Ishikawa (cell line): ENCODE measurements around the gene RPL36A.

Experiments
- CEBPB ChIP-seq: IDR thresholded peaks from 2 replicates; pipeline ENCODE4 v1.6.1; 2012
- CREB1 ChIP-seq: IDR thresholded peaks from 2 replicates; pipeline ENCODE4 v1.6.1; 2012; ENCODE audit warnings: low read depth
- EGR1 ChIP-seq: IDR thresholded peaks from 2 replicates; pipeline ENCODE4 v1.6.1; 2012
- EP300 ChIP-seq: IDR thresholded peaks from 2 replicates; pipeline ENCODE4 v1.6.1; 2012; ENCODE audit warnings: borderline replicate concordance
- FOXM1 ChIP-seq: IDR thresholded peaks from 2 replicates; pipeline ENCODE4 v1.6.1; 2012; ENCODE audit warnings: low read depth, borderline replicate concordance
- MAX ChIP-seq: IDR thresholded peaks from 2 replicates; pipeline ENCODE4 v1.6.1; 2012
- NFIC ChIP-seq: IDR thresholded peaks from 2 replicates; pipeline ENCODE4 v1.6.1; 2012
- RAD21 ChIP-seq: IDR thresholded peaks from 2 replicates; pipeline ENCODE4 v1.6.1; 2012; ENCODE audit warnings: low read depth
- TAF1 ChIP-seq: IDR thresholded peaks from 2 replicates; pipeline ENCODE4 v1.6.1; 2012; ENCODE audit warnings: low read depth, mild to moderate bottlenecking
- TCF12 ChIP-seq: IDR thresholded peaks from 2 replicates; pipeline ENCODE4 v1.6.1; 2012; ENCODE audit warnings: low read depth
- TEAD4 ChIP-seq: IDR thresholded peaks from 2 replicates; pipeline ENCODE4 v1.6.1; 2012
- YY1 ChIP-seq: IDR thresholded peaks from 2 replicates; pipeline ENCODE4 v1.6.1; 2012; ENCODE audit warnings: low read depth
- ZBTB7A ChIP-seq: IDR thresholded peaks from 2 replicates; pipeline ENCODE4 v1.6.1; 2012; ENCODE audit warnings: low read depth
- TF ChIP-seq, protein P1 (sequence below): IDR thresholded peaks from 2 replicates; pipeline ENCODE4 v1.6.1; 2012; ENCODE audit warnings: low read depth, mild to moderate bottlenecking
- TF ChIP-seq, protein P2 (sequence below): IDR thresholded peaks from 2 replicates; pipeline ENCODE4 v1.6.1; 2012

Gene RPL36A

GRCh38 chrX:101368800-101369199 lies 22.0 kb upstream of the RPL36A start:
- no peak for TF ChIP-seq CEBPB
- TF ChIP-seq NFIC = no peak
- no peak for TF ChIP-seq ZBTB7A
- TF ChIP-seq, protein P1, sequence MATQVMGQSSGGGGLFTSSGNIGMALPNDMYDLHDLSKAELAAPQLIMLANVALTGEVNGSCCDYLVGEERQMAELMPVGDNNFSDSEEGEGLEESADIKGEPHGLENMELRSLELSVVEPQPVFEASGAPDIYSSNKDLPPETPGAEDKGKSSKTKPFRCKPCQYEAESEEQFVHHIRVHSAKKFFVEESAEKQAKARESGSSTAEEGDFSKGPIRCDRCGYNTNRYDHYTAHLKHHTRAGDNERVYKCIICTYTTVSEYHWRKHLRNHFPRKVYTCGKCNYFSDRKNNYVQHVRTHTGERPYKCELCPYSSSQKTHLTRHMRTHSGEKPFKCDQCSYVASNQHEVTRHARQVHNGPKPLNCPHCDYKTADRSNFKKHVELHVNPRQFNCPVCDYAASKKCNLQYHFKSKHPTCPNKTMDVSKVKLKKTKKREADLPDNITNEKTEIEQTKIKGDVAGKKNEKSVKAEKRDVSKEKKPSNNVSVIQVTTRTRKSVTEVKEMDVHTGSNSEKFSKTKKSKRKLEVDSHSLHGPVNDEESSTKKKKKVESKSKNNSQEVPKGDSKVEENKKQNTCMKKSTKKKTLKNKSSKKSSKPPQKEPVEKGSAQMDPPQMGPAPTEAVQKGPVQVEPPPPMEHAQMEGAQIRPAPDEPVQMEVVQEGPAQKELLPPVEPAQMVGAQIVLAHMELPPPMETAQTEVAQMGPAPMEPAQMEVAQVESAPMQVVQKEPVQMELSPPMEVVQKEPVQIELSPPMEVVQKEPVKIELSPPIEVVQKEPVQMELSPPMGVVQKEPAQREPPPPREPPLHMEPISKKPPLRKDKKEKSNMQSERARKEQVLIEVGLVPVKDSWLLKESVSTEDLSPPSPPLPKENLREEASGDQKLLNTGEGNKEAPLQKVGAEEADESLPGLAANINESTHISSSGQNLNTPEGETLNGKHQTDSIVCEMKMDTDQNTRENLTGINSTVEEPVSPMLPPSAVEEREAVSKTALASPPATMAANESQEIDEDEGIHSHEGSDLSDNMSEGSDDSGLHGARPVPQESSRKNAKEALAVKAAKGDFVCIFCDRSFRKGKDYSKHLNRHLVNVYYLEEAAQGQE = no peak
- TF ChIP-seq YY1 = no peak
- TF ChIP-seq EP300 = no peak
- TF ChIP-seq EGR1 = no peak
- no peak for TF ChIP-seq TAF1
- TF ChIP-seq TCF12 = no peak
- TF ChIP-seq CREB1 = no peak
- TF ChIP-seq RAD21 = no peak
- no peak for TF ChIP-seq FOXM1
- TF ChIP-seq MAX = no peak
- no peak for TF ChIP-seq TEAD4
- TF ChIP-seq, protein P2, sequence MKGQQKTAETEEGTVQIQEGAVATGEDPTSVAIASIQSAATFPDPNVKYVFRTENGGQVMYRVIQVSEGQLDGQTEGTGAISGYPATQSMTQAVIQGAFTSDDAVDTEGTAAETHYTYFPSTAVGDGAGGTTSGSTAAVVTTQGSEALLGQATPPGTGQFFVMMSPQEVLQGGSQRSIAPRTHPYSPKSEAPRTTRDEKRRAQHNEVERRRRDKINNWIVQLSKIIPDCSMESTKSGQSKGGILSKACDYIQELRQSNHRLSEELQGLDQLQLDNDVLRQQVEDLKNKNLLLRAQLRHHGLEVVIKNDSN = no peak

GRCh38 chrX:101369687-101370086 lies 21.1 kb upstream of the RPL36A start:
- TF ChIP-seq ZBTB7A = no peak
- no peak for TF ChIP-seq RAD21
- TF ChIP-seq, protein P2 = no peak
- no peak for TF ChIP-seq CEBPB
- no peak for TF ChIP-seq FOXM1
- TF ChIP-seq MAX = no peak
- TF ChIP-seq CREB1 = no peak

- no peak for TF ChIP-seq EGR1
- TF ChIP-seq YY1 = no peak
- no peak for TF ChIP-seq CREB1
- TF ChIP-seq CEBPB = no peak
- TF ChIP-seq, protein P2 = no peak
- TF ChIP-seq NFIC = no peak
- no peak for TF ChIP-seq ZBTB7A
- no peak for TF ChIP-seq MAX
- no peak for TF ChIP-seq TEAD4
- TF ChIP-seq, protein P1 = no peak
- TF ChIP-seq FOXM1 = no peak
- TF ChIP-seq TAF1 = no peak
- TF ChIP-seq EP300 = no peak
Measured at GRCh38 chrX:101370888-101371504, 19.8 kb upstream of the RPL36A start.

DNA sequence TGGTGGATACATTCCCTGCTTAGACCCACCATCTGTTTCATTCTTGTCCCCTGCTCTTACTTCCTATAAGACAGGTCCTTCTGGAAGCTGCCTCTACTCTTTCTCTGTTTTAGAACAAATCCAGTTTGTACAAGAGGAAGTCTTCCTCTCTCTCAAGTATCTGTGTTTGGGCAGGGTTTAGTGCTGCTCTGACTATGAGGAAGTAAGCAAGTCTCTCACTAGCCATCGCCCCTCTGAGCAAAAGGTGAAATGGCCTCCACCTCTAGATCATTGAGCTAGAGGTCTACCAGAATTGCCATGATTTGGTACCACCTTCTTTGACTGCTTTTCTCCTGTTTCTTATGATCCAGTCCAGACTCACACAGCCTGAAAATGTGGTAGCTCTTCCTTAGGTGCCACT lies 13.3 kb upstream of the RPL36A start:
- TF ChIP-seq YY1 = no peak
- no peak for TF ChIP-seq CREB1
- TF ChIP-seq TCF12 = no peak
- TF ChIP-seq, protein P2 = no peak
- no peak for TF ChIP-seq FOXM1
- TF ChIP-seq, protein P1 = no peak
- TF ChIP-seq EGR1 = no peak
- no peak for TF ChIP-seq RAD21
- TF ChIP-seq TEAD4 = no peak
- TF ChIP-seq TAF1 = no peak
- no peak for TF ChIP-seq NFIC
- no peak for TF ChIP-seq MAX
- TF ChIP-seq EP300 = no peak
